GM12878 (cell line): ENCODE results near the gene RTCA. TPM values are rescaled to one million over a fixed set of nuclear protein-coding genes. Genes with fewer than 3 reads are reported as not detected.
A peak's percentile ranks its signal among the peaks of the same experiment; 100 is the strongest.

ENCODE experiments used
- CBFB ChIP-seq: IDR thresholded peaks from 2 replicates; pipeline ENCODE4 v1.6.1; 2016; ENCODE audit warnings: antibody characterized with exemption, low read depth
- CEBPB ChIP-seq, 2 experiments: fragments of 150-350 bp in 1 of 2; IDR thresholded peaks; 2 replicates each; pipeline ENCODE4 v1.6.1; 2012 to 2014; ENCODE audit warnings: low read depth in 2 of 2, low read length in 2 of 2, borderline replicate concordance in 1 of 2, inconsistent platforms in 1 of 2
- CHD2 ChIP-seq: IDR thresholded peaks from 2 replicates; pipeline ENCODE4 v1.6.1; 2011; ENCODE audit warnings: low read depth, low read length, improper control_type of control experiment, borderline replicate concordance
- FOXK2 ChIP-seq: fragments of 450-650 bp; IDR thresholded peaks from 2 replicates; pipeline ENCODE4 v1.6.1; 2017; ENCODE audit warnings: mild to moderate bottlenecking, moderate library complexity
- IRF4 ChIP-seq: IDR thresholded peaks from 2 replicates; pipeline ENCODE4 v1.6.1; 2011; ENCODE audit warnings: low read depth, low read length
- MEF2A ChIP-seq: IDR thresholded peaks from 2 replicates; pipeline ENCODE4 v1.6.1; 2011; ENCODE audit warnings: low read depth, mild to moderate bottlenecking, low read length, moderate library complexity; ENCODE audit not compliant: insufficient read depth
- MEF2B ChIP-seq: fragments of 450-650 bp; IDR thresholded peaks from 2 replicates; pipeline ENCODE4 v1.6.1; 2018; ENCODE audit warnings: mild to moderate bottlenecking, moderate library complexity; ENCODE audit not compliant: partially characterized antibody, poor library complexity, severe bottlenecking
- MTA3 ChIP-seq: IDR thresholded peaks from 2 replicates; pipeline ENCODE4 v1.6.1; 2012; ENCODE audit warnings: low read length, inconsistent platforms, borderline replicate concordance
- NFYA ChIP-seq: IDR thresholded peaks from 2 replicates; pipeline ENCODE4 v1.6.1; 2011; ENCODE audit warnings: low read depth, mild to moderate bottlenecking, low read length, improper control_type of control experiment, borderline replicate concordance
- PML ChIP-seq: IDR thresholded peaks from 2 replicates; pipeline ENCODE4 v1.6.1; 2012; ENCODE audit warnings: low read length, inconsistent platforms
- POU2F2 ChIP-seq: IDR thresholded peaks from 3 replicates; pipeline ENCODE4 v1.6.1; 2011; ENCODE audit warnings: low read depth, mild to moderate bottlenecking, low read length, borderline replicate concordance
- RELA ChIP-seq: fragments of 450-650 bp; IDR thresholded peaks from 2 replicates; pipeline ENCODE4 v1.8.0; 2014; ENCODE audit warnings: borderline replicate concordance; ENCODE audit not compliant: partially characterized antibody
- RFX5 ChIP-seq: IDR thresholded peaks from 2 replicates; pipeline ENCODE4 v1.6.1; 2011; ENCODE audit warnings: low read depth, low read length, improper control_type of control experiment
- RUNX3 ChIP-seq: IDR thresholded peaks from 2 replicates; pipeline ENCODE4 v1.6.1; 2012; ENCODE audit warnings: low read length, inconsistent platforms
- SMAD1 ChIP-seq: fragments of 450-650 bp; IDR thresholded peaks from 2 replicates; pipeline ENCODE4 v1.6.1; 2018; ENCODE audit warnings: mild to moderate bottlenecking, low read depth; ENCODE audit not compliant: partially characterized antibody
- SMARCA5 ChIP-seq: fragments of 450-650 bp; IDR thresholded peaks from 2 replicates; pipeline ENCODE4 v1.6.1; 2017; ENCODE audit warnings: mild to moderate bottlenecking
- YY1 ChIP-seq: IDR thresholded peaks from 2 replicates; pipeline ENCODE4 v1.6.1; 2011; ENCODE audit warnings: low read depth, mild to moderate bottlenecking, low read length
- ZBED1 ChIP-seq: IDR thresholded peaks from 2 replicates; pipeline ENCODE4 v1.6.1; 2016; ENCODE audit warnings: borderline replicate concordance
- ZNF217 ChIP-seq: fragments of 450-650 bp; IDR thresholded peaks from 2 replicates; pipeline ENCODE4 v1.6.1; 2017; ENCODE audit warnings: antibody characterized with exemption, mild to moderate bottlenecking
- ZSCAN29 ChIP-seq: fragments of 450-650 bp; IDR thresholded peaks from 2 replicates; pipeline ENCODE4 v1.6.1; 2017; ENCODE audit warnings: mild to moderate bottlenecking, moderate library complexity
- ZZZ3 ChIP-seq: IDR thresholded peaks from 2 replicates; pipeline ENCODE4 v1.6.1; 2011; ENCODE audit warnings: low read depth; ENCODE audit not compliant: control insufficient read depth, insufficient read length
- polyA plus RNA-seq, 11 experiments: library from polyadenylated mRNA; depleted of rRNA in 4 of 11; unstranded in 6 of 11; stranded (reverse) in 5 of 11; fragments of >200 nt; fragmentation: Nextera tagmentation in 4 of 11; fragmentation: Illumina TruSeq in 1 of 11; extraction: Ambion mirVana in 4 of 11; extraction: Trizol in 1 of 11; gene quantifications; 1 replicate in 1 of 11; 2 replicates in 10 of 11; pipeline versions ENCODE4 v1.2.1 to v1.2.3, GENCODE V29; 2011 to 2016; ENCODE audit warnings: inconsistent platforms in 2 of 11, missing spikeins in 2 of 11, low read depth in 1 of 11
- total RNA-seq, 4 experiments: library from RNA; depleted of rRNA in 3 of 4; stranded (reverse); fragments of >200 nt in 3 of 4; fragmentation: Illumina TruSeq in 1 of 4; extraction: Trizol in 1 of 4; gene quantifications; 2 replicates each; pipeline versions ENCODE4 v1.2.1 to v1.2.3, GENCODE V29; 2013 to 2021
- TF ChIP-seq, protein P1 (sequence below): fragments of 450-650 bp; IDR thresholded peaks from 2 replicates; pipeline ENCODE4 v1.6.1; 2016; ENCODE audit warnings: mild to moderate bottlenecking
- TF ChIP-seq, protein P2 (sequence below): IDR thresholded peaks from 2 replicates; pipeline ENCODE4 v1.6.1; 2012; ENCODE audit warnings: low read depth, low read length, improper control_type of control experiment
- TF ChIP-seq, protein P3 (sequence below): IDR thresholded peaks from 2 replicates; pipeline ENCODE4 v1.6.1; 2012; ENCODE audit warnings: low read length, inconsistent platforms
- TF ChIP-seq, protein P4 (sequence below): fragments of 450-650 bp; formaldehyde crosslinking; IDR thresholded peaks from 2 replicates; pipeline ENCODE4 v1.4.0; 2022; ENCODE audit warnings: mild to moderate bottlenecking, moderate library complexity

The RTCA gene
- total and polyA plus RNA-seq, 10 of the 15 experiments (the other 5 are each of a cell fraction or from before 2014, with no cell fraction given), result 10.3 to 63.5 (median 37.3) TPM

DNA sequence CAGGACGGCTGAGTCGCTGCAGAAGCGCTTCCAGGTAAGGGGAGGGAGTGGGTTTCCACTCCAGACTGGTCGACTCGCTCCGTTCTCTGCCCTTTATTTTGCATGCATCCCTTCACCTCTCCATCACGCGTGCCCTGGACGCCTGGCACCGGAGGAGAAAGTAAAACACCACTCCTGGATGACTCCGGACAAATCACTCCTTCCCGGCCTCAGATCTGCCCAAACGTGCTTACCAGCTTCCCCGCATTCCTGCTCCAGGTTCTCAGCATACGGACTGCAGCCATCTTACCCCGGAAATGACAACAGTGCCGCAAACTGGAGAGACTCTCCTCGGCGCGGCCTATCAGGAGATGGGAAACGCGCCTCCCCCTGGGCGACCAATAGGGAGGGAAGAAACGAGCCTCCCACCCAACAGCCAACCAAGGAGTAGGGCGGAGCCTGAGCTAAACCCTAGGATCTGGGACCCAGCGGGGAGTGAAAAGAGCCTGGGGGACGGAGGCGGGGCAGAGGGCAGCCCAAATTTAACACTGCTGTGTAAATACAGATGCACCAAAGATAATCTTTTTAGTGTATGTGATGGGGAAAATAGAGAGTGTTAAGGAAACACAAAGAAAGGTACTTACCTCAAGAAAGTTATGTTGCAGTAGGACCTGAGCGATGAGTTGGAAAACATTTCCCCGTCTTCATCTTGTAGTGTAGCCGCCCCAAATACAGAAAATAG is 16.3 kb upstream of the RTCA start, which contains the start of gene DBT (continued):
- no peak for TF ChIP-seq SMARCA5
- TF ChIP-seq IRF4, result 0 out of 2 replicates have a peak, but pooled peaks have one; percentile 6
- peak; percentile 83; the same call in 1 of the 2 replicates for TF ChIP-seq RFX5
- TF ChIP-seq ZSCAN29, result no peak
- TF ChIP-seq POU2F2, result peak; percentile 73; the same call in 2 of the 3 replicates
- TF ChIP-seq, protein P1, sequence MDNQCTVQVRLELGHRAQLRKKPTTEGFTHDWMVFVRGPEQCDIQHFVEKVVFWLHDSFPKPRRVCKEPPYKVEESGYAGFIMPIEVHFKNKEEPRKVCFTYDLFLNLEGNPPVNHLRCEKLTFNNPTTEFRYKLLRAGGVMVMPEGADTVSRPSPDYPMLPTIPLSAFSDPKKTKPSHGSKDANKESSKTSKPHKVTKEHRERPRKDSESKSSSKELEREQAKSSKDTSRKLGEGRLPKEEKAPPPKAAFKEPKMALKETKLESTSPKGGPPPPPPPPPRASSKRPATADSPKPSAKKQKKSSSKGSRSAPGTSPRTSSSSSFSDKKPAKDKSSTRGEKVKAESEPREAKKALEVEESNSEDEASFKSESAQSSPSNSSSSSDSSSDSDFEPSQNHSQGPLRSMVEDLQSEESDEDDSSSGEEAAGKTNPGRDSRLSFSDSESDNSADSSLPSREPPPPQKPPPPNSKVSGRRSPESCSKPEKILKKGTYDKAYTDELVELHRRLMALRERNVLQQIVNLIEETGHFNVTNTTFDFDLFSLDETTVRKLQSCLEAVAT, result peak; percentile 72
- TF ChIP-seq MEF2B, result no peak
- TF ChIP-seq RELA, result peak; percentile 36
- 0 out of 2 replicates have a peak, but pooled peaks have one; percentile 47 for TF ChIP-seq MTA3
- peak; percentile 78 for TF ChIP-seq SMAD1
- TF ChIP-seq CHD2, result 0 out of 2 replicates have a peak, but pooled peaks have one; percentile 32
- peak; percentile 69 for TF ChIP-seq FOXK2
- TF ChIP-seq ZBED1, result peak; percentile 70; the same call in 1 of the 2 replicates
- TF ChIP-seq, protein P2, sequence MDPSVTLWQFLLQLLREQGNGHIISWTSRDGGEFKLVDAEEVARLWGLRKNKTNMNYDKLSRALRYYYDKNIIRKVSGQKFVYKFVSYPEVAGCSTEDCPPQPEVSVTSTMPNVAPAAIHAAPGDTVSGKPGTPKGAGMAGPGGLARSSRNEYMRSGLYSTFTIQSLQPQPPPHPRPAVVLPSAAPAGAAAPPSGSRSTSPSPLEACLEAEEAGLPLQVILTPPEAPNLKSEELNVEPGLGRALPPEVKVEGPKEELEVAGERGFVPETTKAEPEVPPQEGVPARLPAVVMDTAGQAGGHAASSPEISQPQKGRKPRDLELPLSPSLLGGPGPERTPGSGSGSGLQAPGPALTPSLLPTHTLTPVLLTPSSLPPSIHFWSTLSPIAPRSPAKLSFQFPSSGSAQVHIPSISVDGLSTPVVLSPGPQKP, result no peak
- TF ChIP-seq MEF2A, result 0 out of 2 replicates have a peak, but pooled peaks have one; percentile 18
- TF ChIP-seq YY1, result peak; percentile 98
- no peak for TF ChIP-seq NFYA
- TF ChIP-seq CBFB, result peak; percentile 44; the same call in 1 of the 2 replicates
- peak; percentile 94 for TF ChIP-seq PML
- peak; percentile 65 for TF ChIP-seq RUNX3
- no peak for TF ChIP-seq ZNF217
- TF ChIP-seq CEBPB (IDR thresholded peaks at IDR 0.05; ENCODE audit: borderline replicate concordance in 1 of 2, low read depth in 2 of 2, low read length in 2 of 2), result no peak
- no peak for TF ChIP-seq ZZZ3
- TF ChIP-seq, protein P3, sequence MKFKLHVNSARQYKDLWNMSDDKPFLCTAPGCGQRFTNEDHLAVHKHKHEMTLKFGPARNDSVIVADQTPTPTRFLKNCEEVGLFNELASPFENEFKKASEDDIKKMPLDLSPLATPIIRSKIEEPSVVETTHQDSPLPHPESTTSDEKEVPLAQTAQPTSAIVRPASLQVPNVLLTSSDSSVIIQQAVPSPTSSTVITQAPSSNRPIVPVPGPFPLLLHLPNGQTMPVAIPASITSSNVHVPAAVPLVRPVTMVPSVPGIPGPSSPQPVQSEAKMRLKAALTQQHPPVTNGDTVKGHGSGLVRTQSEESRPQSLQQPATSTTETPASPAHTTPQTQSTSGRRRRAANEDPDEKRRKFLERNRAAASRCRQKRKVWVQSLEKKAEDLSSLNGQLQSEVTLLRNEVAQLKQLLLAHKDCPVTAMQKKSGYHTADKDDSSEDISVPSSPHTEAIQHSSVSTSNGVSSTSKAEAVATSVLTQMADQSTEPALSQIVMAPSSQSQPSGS, result no peak
- TF ChIP-seq, protein P4, sequence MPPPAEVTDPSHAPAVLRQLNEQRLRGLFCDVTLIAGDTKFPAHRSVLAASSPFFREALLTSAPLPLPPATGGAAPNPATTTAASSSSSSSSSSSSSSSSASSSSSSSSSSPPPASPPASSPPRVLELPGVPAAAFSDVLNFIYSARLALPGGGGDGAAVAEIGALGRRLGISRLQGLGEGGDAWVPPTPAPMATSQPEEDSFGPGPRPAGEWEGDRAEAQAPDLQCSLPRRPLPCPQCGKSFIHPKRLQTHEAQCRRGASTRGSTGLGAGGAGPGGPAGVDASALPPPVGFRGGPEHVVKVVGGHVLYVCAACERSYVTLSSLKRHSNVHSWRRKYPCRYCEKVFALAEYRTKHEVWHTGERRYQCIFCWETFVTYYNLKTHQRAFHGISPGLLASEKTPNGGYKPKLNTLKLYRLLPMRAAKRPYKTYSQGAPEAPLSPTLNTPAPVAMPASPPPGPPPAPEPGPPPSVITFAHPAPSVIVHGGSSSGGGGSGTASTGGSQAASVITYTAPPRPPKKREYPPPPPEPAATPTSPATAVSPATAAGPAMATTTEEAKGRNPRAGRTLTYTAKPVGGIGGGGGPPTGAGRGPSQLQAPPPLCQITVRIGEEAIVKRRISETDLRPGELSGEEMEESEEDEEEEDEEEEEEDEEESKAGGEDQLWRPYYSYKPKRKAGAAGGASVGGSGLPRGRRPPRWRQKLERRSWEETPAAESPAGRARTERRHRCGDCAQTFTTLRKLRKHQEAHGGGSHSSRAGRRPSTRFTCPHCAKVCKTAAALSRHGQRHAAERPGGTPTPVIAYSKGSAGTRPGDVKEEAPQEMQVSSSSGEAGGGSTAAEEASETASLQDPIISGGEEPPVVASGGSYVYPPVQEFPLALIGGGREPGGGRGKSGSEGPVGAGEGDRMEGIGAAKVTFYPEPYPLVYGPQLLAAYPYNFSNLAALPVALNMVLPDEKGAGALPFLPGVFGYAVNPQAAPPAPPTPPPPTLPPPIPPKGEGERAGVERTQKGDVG (CRISPR knock-in tag), result no peak
